Activated CD4-positive, alpha-beta T cell treated with anti-CD3 and anti-CD28 coated beads, Interleukin-2, amount 50 U/mL, for 16 hours (primary cell): ENCODE measurements around the gene SERPINB8.
A peak's percentile ranks its signal among the peaks of the same experiment; 100 is the strongest.

Source experiments
- DNase-seq: peaks from one replicate; pipeline ENCODE4 v3.0.0-alpha.2; 2020

The SERPINB8 gene

DNA sequence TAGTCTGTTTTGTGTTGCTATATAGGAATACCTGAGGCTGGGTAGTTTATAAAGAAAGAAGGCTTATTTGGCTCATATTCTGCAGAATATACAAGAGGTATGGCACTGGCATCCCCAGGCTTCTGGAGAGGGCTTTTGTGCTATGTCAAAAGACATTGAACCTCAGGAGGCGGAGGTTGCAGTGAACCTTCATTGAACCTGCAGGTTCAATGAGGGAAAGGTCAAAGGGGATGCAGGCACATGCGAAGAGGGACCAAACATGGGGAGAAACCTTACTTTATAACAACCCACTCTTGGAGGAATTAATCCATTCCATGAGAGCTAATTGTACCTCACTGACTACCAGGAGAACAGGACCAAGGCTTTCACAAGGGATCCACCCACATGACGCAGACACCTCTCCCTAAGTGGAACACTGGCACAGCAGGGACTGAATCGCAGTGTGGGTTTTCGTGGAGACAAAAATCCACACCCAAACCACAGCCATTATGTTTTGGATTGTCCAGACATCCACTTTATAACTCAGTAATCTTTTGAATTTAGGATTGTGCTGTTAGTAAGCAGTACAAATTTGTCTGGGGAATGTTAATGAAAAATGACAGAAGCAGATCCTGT lies 4.1 kb upstream of the SERPINB8 start:
- no peak for DNase-seq

DNA sequence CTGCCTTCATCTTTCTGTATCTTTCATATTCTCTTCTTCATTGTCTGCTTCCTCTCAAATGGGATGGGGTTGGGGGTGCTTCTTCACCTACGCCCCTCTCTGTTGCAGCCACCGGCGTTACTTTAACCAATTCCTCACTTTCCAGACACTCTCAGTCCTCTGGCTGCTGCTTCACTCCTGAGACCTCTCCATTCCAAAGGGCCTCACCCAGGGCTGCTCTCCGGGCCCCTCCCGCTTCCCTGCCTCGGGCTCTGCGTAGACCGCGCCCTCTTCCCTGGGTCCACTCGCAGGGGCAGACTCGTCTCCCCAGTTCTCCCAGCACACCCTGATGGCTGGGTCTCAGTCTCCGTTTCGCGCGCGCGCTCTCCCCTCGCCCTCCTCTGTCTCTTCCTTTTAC lies 926 bp downstream of the SERPINB8 start:
- DNase-seq: no peak

DNA sequence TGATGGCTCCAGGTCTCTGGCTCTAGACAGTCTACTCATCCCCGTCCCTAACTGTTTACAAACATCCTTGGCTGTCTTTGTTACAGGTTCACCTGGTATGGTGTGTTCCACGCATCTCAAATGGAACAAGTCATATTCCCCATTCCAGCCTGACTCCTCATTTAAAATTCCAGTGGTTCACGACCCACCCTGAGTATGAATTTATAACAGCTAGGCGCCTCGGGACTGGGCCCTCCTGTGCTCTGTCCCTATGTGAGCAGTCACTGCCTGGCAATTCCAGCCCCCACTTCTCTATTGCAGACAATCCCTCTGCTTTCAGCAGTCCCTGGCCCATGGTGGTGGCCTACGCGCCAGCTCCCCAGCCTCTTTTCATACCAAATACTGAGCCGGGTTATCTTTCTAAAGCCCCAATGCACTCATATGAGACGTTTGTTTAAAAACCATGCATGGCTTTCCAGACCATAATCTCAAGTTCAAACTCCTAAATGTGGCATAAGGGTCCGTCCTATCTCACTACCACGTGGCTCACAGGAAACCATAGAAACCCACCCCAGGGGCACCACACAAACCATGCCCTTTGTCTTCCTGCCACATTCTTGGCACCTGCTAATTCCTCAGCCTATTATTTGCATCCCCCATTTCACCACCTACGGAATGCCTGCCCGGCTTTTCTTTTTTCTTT lies 1.6 kb downstream of the SERPINB8 start:
- no peak for DNase-seq

DNA sequence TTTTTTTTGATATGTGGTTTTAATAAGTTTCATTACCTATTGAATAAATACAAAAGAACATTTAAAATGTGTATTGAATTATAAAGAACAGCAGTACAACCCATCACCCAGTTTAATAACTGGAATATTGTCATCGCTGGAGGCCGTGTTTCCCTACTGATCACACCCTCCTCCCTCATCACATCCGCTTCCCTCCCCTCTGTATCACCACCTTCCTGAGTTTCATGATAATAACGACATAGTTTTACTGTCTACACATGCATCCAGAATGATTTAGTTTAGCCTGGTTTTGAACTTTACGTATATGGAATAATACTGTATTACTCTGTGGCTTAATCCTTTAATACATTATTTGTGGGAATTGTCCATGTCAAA lies 2.1 kb downstream of the SERPINB8 start:
- no peak for DNase-seq

DNA sequence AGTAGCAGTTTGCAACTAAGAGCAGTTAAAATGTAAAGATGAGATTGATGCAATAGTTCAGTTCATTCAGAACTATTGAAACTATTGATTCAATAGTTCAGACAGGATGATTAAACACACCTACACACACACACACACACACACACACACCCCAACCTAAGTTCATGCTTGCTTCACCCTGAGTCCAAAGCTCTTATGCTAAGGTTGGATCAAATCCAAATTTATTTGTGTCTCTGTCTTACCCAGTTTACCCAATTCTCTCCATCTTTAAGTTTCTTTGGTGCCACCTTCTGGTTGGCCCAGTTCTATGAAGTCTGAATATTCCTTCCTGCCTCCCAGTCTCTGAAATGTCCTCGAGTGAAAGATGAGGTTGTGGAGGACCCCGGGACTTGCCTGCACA lies 5.1 kb downstream of the SERPINB8 start:
- DNase-seq: peak; percentile 21

DNA sequence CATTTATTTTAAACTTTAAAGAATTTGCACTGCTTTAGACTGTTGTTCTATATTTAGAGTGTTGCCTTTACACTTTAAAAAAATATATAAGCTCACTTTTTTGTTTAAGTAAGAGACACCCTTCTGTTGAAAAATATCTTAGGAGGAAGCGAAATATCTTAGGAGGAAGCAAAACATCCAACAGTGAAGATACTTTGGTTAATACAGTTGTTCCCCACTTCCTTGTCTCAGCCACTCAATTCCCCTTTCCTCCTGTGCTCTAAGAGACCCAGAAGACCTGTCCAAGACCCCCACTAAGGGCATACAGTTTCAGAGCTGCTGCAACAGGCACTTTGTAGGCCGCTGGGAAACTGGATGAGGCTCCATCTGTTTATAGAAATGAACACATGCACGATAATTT lies 5.7 kb downstream of the SERPINB8 start:
- DNase-seq: no peak

DNA sequence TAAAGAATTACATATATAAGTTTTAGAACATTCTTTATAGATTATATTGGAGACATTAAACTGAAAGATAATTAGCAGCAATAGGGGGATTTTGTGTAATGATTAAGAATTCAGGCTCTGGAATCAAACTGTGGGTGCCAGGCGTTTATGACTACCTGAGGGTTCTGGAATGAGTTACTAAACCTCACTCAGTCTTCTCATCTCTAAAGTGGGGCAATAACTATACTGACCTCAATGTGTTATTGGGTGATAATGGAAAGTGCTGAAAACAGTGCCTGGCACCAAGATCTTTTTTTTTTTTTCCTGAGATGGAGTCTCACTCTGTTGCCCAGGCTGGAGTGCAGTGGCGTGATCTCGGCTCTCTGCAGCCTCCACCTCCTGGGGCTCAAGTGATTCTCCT lies 7.2 kb downstream of the SERPINB8 start:
- DNase-seq: peak; percentile 41

DNA sequence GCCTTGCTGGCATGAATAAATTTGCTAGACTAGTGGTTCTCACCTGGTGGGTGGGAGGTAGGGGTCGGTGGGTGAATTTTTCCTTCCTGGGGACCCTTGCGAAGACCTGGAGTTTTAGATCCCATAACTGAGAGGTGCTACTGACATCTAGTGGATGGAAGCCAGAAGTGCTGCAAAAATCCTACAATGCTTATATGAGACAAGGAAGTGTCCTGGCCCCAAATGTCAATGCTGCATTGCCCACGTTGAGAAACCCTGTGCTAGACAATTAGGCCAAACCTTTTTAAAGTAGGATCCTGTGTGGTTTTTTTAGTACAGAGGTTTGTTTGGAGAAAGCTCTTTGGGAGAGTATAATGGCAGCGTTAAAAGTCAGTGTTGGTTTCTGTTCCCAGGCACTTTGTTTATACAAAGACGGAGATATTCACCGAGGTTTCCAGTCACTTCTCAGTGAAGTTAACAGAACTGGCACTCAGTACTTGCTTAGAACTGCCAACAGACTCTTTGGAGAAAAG lies 9.6 kb downstream of the SERPINB8 start:
- DNase-seq: peak; percentile 44

DNA sequence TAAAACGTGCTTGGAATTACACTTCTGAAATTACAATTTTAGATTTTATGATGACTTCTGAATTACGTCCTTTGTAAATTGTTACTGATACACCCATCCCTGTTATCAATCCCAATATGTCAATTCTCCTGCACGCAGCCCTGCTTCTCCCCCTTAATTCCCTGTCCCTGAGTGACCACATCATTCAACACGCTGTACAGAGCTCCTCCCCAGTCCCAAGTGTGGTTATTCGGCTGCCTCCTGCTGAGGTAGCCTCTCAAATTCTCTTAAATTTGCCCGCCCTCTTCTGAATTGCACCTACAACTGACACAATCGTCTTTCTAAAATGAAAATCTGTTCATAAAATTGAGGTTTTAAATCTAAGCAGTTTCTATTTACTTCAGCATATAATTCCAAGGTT lies 10.1 kb downstream of the SERPINB8 start:
- DNase-seq: no peak

DNA sequence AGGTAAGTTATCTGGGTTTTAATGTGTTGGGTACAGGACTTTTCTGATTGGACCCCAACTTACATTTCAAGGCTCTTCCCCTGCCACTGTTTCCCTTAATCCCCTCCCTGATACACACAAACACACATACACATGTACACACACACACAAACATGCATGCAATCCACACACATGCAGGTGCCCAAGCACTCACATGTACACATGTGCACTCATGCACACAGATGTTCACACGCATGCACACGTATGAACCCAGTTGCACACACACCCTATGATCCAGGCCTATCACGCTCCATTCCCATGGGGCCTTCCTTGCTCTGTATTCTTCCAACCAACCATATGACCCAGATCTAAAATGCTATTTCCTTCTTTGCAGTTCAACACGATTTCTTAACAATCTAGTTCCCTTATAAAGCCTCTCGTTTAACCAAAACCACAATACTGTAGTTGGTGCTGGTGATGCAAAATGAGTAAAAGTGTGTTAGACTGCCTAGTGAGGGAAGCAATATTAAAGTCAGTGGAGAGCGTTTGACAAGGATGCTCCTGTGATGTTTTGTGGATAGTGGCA lies 11.1 kb downstream of the SERPINB8 start:
- DNase-seq: no peak

DNA sequence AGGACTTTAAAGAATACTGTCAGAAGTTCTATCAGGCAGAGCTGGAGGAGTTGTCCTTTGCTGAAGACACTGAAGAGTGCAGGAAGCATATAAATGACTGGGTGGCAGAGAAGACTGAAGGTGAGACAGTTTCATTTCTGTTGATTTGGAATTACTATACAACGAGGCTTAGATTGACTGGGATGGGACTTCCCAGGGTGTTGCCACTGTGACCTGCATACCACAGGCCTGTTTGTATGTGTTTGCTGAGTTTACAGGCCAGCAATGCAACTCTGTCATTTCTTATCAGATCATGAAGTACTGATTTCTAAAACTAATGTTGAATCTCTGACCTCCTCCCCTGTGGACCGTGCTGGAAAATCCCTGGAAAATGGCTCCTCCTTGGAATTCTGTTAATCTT lies 11.8 kb downstream of the SERPINB8 start:
- peak; percentile 43 for DNase-seq

DNA sequence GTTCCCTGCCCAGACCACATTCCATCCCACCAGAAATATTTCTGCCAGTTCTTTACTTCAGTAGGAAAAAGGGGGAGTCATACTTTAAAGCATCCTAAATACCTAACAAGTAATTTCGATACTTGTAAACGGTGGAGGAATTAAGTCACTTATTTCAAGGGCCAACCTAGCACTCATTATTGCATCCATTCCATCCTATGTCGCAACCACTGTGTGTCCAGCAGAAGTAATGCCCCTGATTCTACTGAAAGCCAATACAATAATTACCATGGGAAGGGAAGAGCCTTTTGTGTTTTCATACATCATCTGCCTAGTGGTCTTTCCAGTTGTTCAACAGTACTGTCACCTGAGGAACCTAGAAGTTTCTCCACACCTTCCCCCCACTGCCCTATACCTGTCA lies 12.5 kb downstream of the SERPINB8 start:
- DNase-seq: no peak

DNA sequence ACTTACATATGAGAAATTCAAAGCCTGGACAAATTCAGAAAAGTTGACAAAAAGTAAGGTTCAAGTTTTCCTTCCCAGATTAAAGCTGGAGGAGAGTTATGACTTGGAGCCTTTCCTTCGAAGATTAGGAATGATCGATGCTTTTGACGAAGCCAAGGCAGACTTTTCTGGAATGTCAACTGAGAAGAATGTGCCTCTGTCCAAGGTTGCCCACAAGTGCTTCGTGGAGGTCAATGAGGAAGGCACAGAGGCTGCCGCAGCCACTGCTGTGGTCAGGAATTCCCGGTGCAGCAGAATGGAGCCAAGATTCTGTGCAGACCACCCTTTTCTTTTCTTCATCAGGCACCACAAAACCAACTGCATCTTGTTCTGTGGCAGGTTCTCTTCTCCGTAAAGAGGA lies 17.0 kb downstream of the SERPINB8 start:
- no peak for DNase-seq

DNA sequence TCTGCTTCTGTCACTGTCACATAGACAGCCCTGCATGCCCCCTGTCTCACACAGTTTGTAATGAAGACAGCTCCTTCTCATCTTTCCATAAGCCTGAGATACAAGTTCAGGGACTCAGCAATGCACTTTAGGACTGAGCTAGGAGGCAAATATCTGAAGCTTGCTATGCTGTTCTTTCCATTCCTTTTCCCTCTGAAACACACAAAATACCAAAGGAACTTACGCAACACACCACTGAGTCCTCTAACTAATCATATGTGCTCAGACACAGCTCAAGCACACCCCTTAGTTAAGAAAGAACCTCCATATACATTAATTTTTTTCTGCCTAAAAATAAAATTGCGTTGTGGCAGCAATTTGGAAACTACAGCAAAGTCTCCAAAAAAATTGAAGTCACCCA lies 17.9 kb downstream of the SERPINB8 start:
- no peak for DNase-seq

DNA sequence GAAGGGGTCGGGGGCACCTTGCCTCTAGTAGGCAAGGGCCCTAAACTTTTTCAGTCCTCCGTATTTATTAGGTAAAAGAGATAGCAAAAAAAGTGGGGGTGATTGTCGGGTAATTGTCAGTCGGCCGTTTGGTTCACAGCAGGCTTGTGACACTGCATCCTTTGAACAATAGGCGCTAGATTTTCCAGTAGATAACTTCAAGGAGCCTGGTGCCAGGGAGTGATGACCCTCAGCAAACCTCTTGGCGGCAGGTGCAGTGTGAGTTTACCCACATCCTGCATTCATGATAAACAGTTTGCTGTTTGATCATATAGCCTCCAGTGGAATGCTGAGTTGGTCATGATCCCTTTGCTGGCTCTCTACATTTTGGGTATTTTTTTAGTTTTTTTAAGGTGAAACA lies 22.9 kb downstream of the SERPINB8 start:
- no peak for DNase-seq

DNA sequence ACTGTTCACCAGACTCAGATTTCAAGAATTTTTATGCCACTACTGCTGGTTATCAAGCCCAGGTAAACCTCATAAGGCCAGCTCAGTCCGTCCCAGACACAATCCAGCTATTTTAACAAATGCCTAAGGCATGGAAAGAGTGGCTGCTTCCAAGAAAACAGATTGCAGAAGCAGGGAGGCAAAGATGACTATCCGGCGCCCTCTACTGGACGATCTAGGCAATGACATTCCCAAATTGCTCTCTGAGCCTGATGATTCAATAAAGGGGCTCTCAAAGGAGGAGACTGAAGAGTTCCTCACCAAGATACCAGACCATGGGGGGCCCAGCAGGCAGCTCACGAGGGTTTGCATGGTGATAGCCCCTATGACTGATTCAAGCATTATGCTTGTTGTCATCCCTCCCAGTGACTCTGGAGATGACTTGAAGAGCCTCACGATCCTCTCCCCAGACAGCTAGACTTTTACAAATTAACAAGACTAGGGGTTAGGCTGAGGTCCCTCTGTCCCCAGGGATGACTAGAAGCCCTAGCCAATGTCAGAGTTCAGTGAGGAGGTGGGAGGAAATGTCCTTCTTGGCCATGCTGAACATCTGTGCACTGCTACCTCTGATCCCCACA lies 25.0 kb downstream of the SERPINB8 start:
- peak; percentile 41 for DNase-seq

DNA sequence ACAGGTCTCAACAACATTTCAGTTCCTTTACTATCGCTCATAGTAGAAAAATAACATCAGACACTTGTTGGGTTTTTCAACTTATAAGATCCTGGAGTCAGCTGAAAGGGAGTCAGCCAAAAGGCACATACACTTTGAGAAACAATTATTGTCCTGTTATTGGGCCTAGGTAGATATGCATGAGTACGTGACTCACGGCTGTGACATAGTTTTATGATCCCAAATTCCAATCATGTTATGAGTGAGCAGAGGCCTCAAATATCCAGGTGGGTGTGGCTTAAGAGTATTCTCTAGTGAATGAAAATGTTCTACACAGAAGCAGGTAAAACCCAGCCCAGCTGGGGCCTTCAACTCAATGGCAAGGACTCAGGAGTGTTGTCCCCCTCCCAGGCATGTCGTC lies 27.2 kb downstream of the SERPINB8 start:
- DNase-seq: no peak

DNA sequence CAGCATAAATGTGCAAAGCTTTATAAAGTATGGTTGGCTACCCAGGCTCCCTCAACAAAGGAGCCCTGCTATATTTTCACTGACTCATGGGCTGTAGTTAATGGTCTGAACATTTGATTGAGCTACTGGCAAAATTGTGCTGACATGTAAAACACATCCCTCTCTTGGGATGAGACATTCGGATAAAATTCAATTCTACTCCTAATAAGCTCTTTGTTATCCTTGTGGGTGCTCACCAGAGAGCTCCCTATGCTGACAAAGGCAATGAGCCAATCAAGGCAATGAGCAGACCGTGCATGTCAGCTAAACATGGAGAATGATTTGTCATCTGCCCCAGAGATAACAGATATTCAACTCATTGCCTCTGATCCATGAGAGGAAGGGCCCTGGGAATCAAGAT lies 27.7 kb downstream of the SERPINB8 start:
- DNase-seq: no peak

DNA sequence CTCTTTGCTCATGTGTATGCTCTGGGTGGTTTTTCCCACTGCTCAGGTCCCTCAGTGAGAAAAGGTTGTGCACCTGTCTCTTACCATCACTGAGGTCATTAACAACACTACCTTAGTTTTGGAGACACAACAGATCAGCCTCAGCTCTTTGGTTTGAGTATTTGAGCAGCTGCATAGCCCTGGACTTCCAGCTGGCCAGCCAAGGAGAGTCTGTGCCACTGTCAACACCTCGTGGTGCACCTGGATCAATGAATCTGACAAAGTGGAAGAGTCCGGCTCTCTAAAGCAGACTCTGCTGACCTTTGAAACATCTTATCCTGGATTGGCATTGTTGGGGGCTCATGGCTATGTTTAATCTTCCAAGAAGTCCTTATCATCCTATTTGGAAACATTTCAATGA lies 30.0 kb downstream of the SERPINB8 start:
- no peak for DNase-seq

DNA sequence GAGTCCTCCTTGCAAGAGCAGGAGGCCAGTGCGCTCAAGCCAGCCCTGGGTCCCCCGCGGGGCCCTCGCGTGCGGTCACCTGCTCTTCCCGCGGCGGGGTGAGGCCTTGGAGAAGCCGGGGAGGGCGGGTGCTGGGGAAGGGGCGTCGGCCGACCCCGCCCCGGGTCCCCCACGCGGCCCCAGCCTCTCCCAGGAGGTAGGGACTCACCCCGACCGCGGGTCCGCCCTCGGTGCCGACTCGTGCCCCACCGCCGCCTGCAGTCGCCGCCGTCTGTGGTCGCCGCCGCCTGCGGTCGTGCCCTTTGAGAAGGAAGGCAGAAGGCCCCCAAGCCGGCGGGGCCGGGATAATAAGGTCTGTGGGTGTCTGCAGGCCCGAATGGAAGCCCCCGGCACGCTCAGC lies 32.7 kb downstream of the SERPINB8 start:
- no peak for DNase-seq

DNA sequence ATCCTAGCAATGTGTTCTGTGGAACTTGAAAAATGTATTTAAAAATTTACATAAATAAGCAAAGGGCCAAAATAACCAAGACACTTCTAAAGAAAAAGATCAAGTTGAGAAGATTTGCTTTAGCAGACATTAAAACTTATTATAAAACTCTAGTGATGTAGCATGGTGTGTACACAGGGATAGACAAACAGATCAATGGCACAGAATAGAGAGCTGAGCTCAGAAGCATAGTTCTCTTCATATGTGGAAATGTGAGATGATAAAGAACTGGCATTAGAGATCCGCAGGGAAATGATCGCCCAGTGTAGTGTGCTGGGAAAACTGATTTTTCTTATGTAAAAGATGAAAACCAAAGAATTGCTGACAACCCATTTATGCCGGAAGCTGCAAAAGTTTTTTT lies 39.4 kb downstream of the SERPINB8 start:
- no peak for DNase-seq

DNA sequence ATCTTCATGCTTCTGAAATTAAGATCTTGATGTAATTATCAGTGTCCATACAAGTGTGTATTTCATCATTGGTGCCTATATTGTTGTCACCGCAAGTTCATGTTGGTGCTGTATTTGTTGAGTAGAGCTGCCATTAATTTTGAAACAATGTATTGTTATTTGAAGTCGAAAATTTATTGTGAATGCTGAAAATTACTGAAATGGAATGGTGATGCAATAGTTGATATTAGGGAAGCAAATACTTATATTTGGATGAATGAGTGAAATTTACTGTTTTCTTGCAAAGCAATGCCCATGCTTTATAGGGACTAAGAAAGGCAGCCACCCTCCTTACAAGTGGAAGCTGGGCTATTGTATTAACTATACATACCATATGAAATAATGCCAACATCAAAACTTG lies 41.6 kb downstream of the SERPINB8 start:
- no peak for DNase-seq

DNA sequence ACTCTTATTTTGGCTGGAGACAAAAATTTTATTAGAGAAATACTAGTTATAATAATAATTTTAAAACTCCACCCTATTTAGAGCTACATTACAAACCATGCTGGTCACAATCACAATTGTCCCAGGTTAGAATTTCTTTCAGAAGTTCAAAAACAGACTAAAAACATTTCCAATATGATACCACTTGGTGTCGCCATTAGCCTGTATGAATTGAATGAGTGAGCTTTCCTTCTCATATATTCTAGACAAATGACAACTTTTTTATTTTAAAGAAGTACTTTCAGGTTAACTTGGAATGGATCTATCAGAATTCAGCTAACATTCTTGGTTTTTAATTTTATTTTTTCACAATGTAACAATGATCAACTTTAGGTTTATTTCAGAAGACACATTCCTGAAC lies 48.0 kb downstream of the SERPINB8 start:
- peak; percentile 24 for DNase-seq
